OCI-LY3 (cell line): ENCODE measurements around the gene CHD6.

Experiments used
- H2AFZ ChIP-seq: fragments of 200-600, 300-600 bp; shearing (Covaris generic); 2 replicates; pipeline ENCODE4 v1.6.0; 2014; ENCODE audit warnings: antibody characterized with exemption, low read depth, low read length
- H3K27ac ChIP-seq: fragments of 200-600, 300-600 bp; sonication (generic); 2 replicates; pipeline ENCODE4 v1.5.1; 2014; ENCODE audit warnings: mild to moderate bottlenecking, low read length, moderate library complexity, mixed read lengths
- H3K27me3 ChIP-seq: fragments of 200-600, 300-600 bp; sonication (generic); 2 replicates; pipeline ENCODE4 v1.6.1; 2014; ENCODE audit warnings: low read depth, low read length, mixed read lengths
- H3K36me3 ChIP-seq: fragments of 200-600, 300-600 bp; sonication (generic); replicated peaks from 2 replicates; pipeline ENCODE3; 2014; ENCODE audit warnings: low read depth, low read length, mixed read lengths
- H3K4me1 ChIP-seq: fragments of 300-600, 200-600 bp; sonication (generic); 2 replicates; pipeline ENCODE4 v1.6.1; 2014; ENCODE audit warnings: low read length, mixed read lengths
- H3K4me2 ChIP-seq: fragments of 200-600, 300-600 bp; sonication (generic); 2 replicates; pipeline ENCODE4 v1.6.1; 2014; ENCODE audit warnings: low read length, mixed read lengths
- H3K4me3 ChIP-seq: fragments of 300-600, 200-600 bp; sonication (generic); 2 replicates; pipeline ENCODE4 v1.5.1; 2014; ENCODE audit warnings: antibody characterized with exemption, mild to moderate bottlenecking, low read length, moderate library complexity
- H3K79me2 ChIP-seq: fragments of 300-600, 200-600 bp; shearing (Covaris generic); 2 replicates; pipeline ENCODE4 v1.6.1; 2014; ENCODE audit warnings: mild to moderate bottlenecking, low read length, mixed read lengths
- H3K9ac ChIP-seq: fragments of 300-600, 200-600 bp; shearing (Covaris generic); 2 replicates; pipeline ENCODE4 v1.6.0; 2014; ENCODE audit warnings: mild to moderate bottlenecking, low read length, moderate library complexity
- H3K9me3 ChIP-seq: fragments of 200-600, 300-600 bp; shearing (Covaris generic); 2 replicates; pipeline ENCODE4 v1.6.1; 2014; ENCODE audit warnings: low read length, mixed read lengths; ENCODE audit not compliant: insufficient read depth
- H4K20me1 ChIP-seq: fragments of 200-600, 300-600 bp; sonication (generic); 2 replicates; pipeline ENCODE4 v1.6.1; 2016; ENCODE audit warnings: low read length, mixed read lengths; ENCODE audit not compliant: insufficient read depth
- CTCF ChIP-seq: fragments of 200-600, 300-600 bp; sonication (generic); IDR thresholded peaks from 2 replicates; pipeline ENCODE4 v1.5.1; 2014; ENCODE audit warnings: antibody characterized with exemption, low read length, low read depth
- EZH2phosphoT487 ChIP-seq: fragments of 200-600 bp; shearing (Covaris generic); IDR thresholded peaks from 2 replicates; pipeline ENCODE4 v1.6.1; 2018; ENCODE audit warnings: antibody characterized with exemption, mixed run types, low read depth

The CHD6 gene

GRCh38 chr20:41615110-41615509 lies 3.1 kb downstream of the CHD6 start:
- Histone ChIP-seq H3K4me2 (no peak overlapping the region), H3K27me3 (no peaks in the 10 kb centered on the region), H3K4me3 (no peak overlapping the region), H3K27ac (no peak overlapping the region), H3K9ac (no peak overlapping the region), H3K9me3 (no peaks in the 10 kb centered on the region), H3K79me2 (peaks cover 76% of the 10 kb centered on the region), H2AFZ (no peak overlapping the region), H3K36me3 (peaks cover 7% of the 10 kb centered on the region), H3K4me1 (peaks cover 33% of the 10 kb centered on the region), H4K20me1 (peaks cover 58% of the 10 kb centered on the region)
- no peak for TF ChIP-seq CTCF
- no peak for TF ChIP-seq EZH2phosphoT487

- H3K4me2 ChIP-seq: no peak overlapping the region
- peaks cover 7% of the 10 kb centered on the region for H3K36me3 ChIP-seq
- peaks cover 24% of the 10 kb centered on the region for H3K4me1 ChIP-seq
- no peak overlapping the region for H3K27ac ChIP-seq
- no peak overlapping the region for H3K9ac ChIP-seq
- H4K20me1 ChIP-seq: peaks cover 74% of the 10 kb centered on the region
- TF ChIP-seq EZH2phosphoT487 (no peak), CTCF (no peak)
- H3K79me2 ChIP-seq: peaks cover 94% of the 10 kb centered on the region
- no peaks in the 10 kb centered on the region for H3K9me3 ChIP-seq
- H3K4me3 ChIP-seq: no peak overlapping the region
- no peaks in the 10 kb centered on the region for H3K27me3 ChIP-seq
- H2AFZ ChIP-seq: no peak overlapping the region
Observed at GRCh38 chr20:41613321-41613720, 4.9 kb downstream of the CHD6 start.

GRCh38 chr20:41609474-41609873 lies 8.7 kb downstream of the CHD6 start:
- Histone ChIP-seq H2AFZ (no peak overlapping the region), H4K20me1 (peaks cover 76% of the 10 kb centered on the region), H3K27ac (no peak overlapping the region), H3K9me3 (no peaks in the 10 kb centered on the region), H3K4me2 (no peak overlapping the region), H3K27me3 (no peaks in the 10 kb centered on the region), H3K9ac (no peak overlapping the region), H3K79me2 (peaks cover 92% of the 10 kb centered on the region), H3K36me3 (peaks cover 10% of the 10 kb centered on the region), H3K4me3 (no peak overlapping the region), H3K4me1 (peaks cover 6% of the 10 kb centered on the region)
- TF ChIP-seq CTCF (no peak), EZH2phosphoT487 (no peak)

- Histone ChIP-seq H3K36me3 (peaks cover 15% of the 10 kb centered on the region), H4K20me1 (peaks cover 77% of the 10 kb centered on the region), H3K79me2 (peaks cover 92% of the 10 kb centered on the region), H2AFZ (no peak overlapping the region), H3K9ac (no peak overlapping the region), H3K27me3 (no peaks in the 10 kb centered on the region), H3K4me1 (peaks cover 6% of the 10 kb centered on the region), H3K9me3 (no peaks in the 10 kb centered on the region; the same call in 1 of the 2 replicates), H3K27ac (no peak overlapping the region), H3K4me3 (no peak overlapping the region), H3K4me2 (no peak overlapping the region)
- TF ChIP-seq EZH2phosphoT487 (no peak), CTCF (no peak)
Observed at GRCh38 chr20:41608606-41609005, 9.6 kb downstream of the CHD6 start.
